Smooth muscle cell (in vitro differentiated cells): ENCODE results near the gene OMA1. TPM values are rescaled to one million over a fixed set of nuclear protein-coding genes. Genes with fewer than 3 reads are reported as not detected.
"Not testable (repeated sequence)": the region's sequence is repeated elsewhere in the genome, so short reads cannot be mapped to it uniquely, and the experiment has no call there.

Experiments used
- DNase-seq: peaks from one replicate; lab custom pipeline; 2025; ENCODE audit not compliant: unreplicated experiment; lab: John Stamatoyannopoulos, UW
- H2AFZ ChIP-seq: fragments of 200-600 bp; sonication (generic); 2 replicates; pipeline ENCODE4 v1.6.0; 2016; ENCODE audit warnings: antibody characterized with exemption, low read depth, mild to moderate bottlenecking
- H3F3A ChIP-seq: fragments of 200-600 bp; sonication (generic); 2 replicates; pipeline ENCODE4 v1.6.0; 2017; ENCODE audit warnings: antibody characterized with exemption, low read depth
- H3K27ac ChIP-seq: fragments of 200-600 bp; sonication (generic); 2 replicates; pipeline ENCODE4 v1.5.1; 2016; ENCODE audit warnings: low read depth, mild to moderate bottlenecking
- H3K27me3 ChIP-seq: fragments of 200-600 bp; sonication (generic); 2 replicates; pipeline ENCODE4 v1.6.1; 2016; ENCODE audit warnings: low read depth, mild to moderate bottlenecking
- H3K36me3 ChIP-seq: fragments of 200-600 bp; sonication (generic); 2 replicates; pipeline ENCODE4 v1.5.1; 2016; ENCODE audit warnings: low read depth
- H3K4me1 ChIP-seq: fragments of 200-600 bp; sonication (generic); 2 replicates; pipeline ENCODE4 v1.5.1; 2016; ENCODE audit warnings: low read depth
- H3K4me2 ChIP-seq: fragments of 200-600 bp; sonication (generic); 2 replicates; pipeline ENCODE4 v1.6.0; 2016; ENCODE audit warnings: mild to moderate bottlenecking
- H3K4me3 ChIP-seq: fragments of 200-600 bp; sonication (generic); 2 replicates; pipeline ENCODE4 v1.5.1; 2016; ENCODE audit warnings: mild to moderate bottlenecking
- H3K79me2 ChIP-seq: fragments of 200-600 bp; sonication (generic); 2 replicates; pipeline ENCODE4 v1.6.0; 2016; ENCODE audit warnings: low read depth, mild to moderate bottlenecking
- H3K9ac ChIP-seq: fragments of 200-600 bp; sonication (generic); 2 replicates; pipeline ENCODE4 v1.6.0; 2016; ENCODE audit warnings: low read depth
- H3K9me3 ChIP-seq: fragments of 200-600 bp; sonication (generic); replicated peaks from 2 replicates; pipeline ENCODE4 v1.5.1; 2016; ENCODE audit warnings: low read depth
- H4K20me1 ChIP-seq: fragments of 200-600 bp; sonication (generic); 2 replicates; pipeline ENCODE4 v1.6.0; 2016; ENCODE audit warnings: low read depth
- WGBS: methylation state at CpG from one replicate; pipeline ENCODE4 v1.1.7; 2016; ENCODE audit warnings: low lambda C conversion rate; 5-methylcytosine and 5-hydroxymethylcytosine counted together
- polyA plus RNA-seq: library from polyadenylated mRNA; unstranded; fragments of >200 nt; fragmentation: Nextera tagmentation; extraction: Ambion mirVana; gene quantifications from 2 replicates; pipeline ENCODE4 v1.2.1, GENCODE V29; 2016
- total RNA-seq: library from RNA; depleted of rRNA; stranded (reverse); fragments of >200 nt; gene quantifications from 2 replicates; pipeline ENCODE4 v1.2.3, GENCODE V29; 2014
- TF ChIP-seq, protein P1 (sequence below): fragments of 200-600 bp; sonication (generic); IDR thresholded peaks from 2 replicates; pipeline ENCODE4 v1.5.1; 2017; ENCODE audit warnings: borderline replicate concordance, mild to moderate bottlenecking, antibody characterized with exemption; ENCODE audit not compliant: insufficient read depth, poor library complexity, severe bottlenecking

OMA1 gene
- total and polyA plus RNA-seq, 2 experiments from 2014 or later = 4.4 to 12.5 TPM

DNA sequence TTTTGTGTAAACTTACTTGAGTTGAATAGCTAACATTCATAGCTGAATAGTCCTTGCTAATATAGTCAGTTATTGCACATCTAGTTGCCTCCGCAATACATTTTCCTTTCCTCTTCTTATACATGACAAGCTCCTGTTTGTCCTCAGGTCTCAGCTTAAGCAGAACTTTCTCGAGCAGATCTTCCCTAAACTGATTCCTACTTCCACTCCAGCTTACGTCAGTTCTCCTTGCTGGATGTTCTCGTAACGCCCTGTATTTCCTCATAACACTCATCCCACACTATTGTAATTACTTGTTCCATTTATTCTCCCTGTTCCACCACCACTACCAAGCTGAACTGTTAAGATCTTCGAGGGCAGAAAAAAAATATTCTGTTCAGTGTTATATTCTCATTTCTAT is 15.1 kb upstream of the OMA1 start:
- H3K4me3 ChIP-seq = no peak overlapping the region
- WGBS = 77% methylated on average over 6 of the region's 6 CpGs
- TF ChIP-seq, protein P1, sequence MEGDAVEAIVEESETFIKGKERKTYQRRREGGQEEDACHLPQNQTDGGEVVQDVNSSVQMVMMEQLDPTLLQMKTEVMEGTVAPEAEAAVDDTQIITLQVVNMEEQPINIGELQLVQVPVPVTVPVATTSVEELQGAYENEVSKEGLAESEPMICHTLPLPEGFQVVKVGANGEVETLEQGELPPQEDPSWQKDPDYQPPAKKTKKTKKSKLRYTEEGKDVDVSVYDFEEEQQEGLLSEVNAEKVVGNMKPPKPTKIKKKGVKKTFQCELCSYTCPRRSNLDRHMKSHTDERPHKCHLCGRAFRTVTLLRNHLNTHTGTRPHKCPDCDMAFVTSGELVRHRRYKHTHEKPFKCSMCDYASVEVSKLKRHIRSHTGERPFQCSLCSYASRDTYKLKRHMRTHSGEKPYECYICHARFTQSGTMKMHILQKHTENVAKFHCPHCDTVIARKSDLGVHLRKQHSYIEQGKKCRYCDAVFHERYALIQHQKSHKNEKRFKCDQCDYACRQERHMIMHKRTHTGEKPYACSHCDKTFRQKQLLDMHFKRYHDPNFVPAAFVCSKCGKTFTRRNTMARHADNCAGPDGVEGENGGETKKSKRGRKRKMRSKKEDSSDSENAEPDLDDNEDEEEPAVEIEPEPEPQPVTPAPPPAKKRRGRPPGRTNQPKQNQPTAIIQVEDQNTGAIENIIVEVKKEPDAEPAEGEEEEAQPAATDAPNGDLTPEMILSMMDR = no peak
- H3K9ac ChIP-seq = no peak overlapping the region
- peaks cover 2% of the 10 kb centered on the region for H3K4me1 ChIP-seq
- H2AFZ ChIP-seq = no peak overlapping the region
- no peaks in the 10 kb centered on the region for H3K79me2 ChIP-seq
- no peak overlapping the region for H3K4me2 ChIP-seq
- H4K20me1 ChIP-seq = no peaks in the 10 kb centered on the region
- DNase-seq = no peak
- no peaks in the 10 kb centered on the region for H3F3A ChIP-seq
- no peak overlapping the region for H3K27ac ChIP-seq
- no peaks in the 10 kb centered on the region for H3K27me3 ChIP-seq
- H3K9me3 ChIP-seq = no peaks in the 10 kb centered on the region
- H3K36me3 ChIP-seq = no peaks in the 10 kb centered on the region

DNA sequence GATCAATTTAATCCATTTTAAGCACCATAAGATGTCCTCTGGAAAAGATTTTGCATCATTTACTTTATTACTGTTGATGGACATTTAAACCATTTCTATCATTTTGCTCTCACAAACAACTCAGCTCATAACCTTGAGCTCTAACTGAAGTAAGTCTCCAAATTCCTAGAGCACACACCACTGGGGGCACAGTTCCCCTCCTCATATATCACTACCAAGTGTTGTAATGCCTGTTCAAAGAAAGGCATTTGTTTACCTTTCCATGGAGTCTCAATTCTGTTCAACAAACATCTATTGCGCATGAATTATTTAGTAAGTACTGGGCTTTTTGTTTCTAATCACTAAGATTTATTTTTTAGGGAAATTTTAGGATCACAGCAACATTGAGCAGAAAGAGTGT is 8.9 kb upstream of the OMA1 start:
- TF ChIP-seq, protein P1 = no peak
- H4K20me1 ChIP-seq = no peaks in the 10 kb centered on the region
- 100% methylated on average over 1 of the region's 1 CpG for WGBS
- no peaks in the 10 kb centered on the region for H3F3A ChIP-seq
- no peak overlapping the region for H3K4me3 ChIP-seq
- no peaks in the 10 kb centered on the region for H3K9me3 ChIP-seq
- H3K79me2 ChIP-seq = no peaks in the 10 kb centered on the region
- H3K4me2 ChIP-seq = no peak overlapping the region
- DNase-seq = no peak
- H3K27me3 ChIP-seq = no peaks in the 10 kb centered on the region
- no peaks in the 10 kb centered on the region for H3K4me1 ChIP-seq
- H3K9ac ChIP-seq = no peak overlapping the region
- no peaks in the 10 kb centered on the region for H3K36me3 ChIP-seq
- no peak overlapping the region for H2AFZ ChIP-seq
- no peak overlapping the region for H3K27ac ChIP-seq

DNA sequence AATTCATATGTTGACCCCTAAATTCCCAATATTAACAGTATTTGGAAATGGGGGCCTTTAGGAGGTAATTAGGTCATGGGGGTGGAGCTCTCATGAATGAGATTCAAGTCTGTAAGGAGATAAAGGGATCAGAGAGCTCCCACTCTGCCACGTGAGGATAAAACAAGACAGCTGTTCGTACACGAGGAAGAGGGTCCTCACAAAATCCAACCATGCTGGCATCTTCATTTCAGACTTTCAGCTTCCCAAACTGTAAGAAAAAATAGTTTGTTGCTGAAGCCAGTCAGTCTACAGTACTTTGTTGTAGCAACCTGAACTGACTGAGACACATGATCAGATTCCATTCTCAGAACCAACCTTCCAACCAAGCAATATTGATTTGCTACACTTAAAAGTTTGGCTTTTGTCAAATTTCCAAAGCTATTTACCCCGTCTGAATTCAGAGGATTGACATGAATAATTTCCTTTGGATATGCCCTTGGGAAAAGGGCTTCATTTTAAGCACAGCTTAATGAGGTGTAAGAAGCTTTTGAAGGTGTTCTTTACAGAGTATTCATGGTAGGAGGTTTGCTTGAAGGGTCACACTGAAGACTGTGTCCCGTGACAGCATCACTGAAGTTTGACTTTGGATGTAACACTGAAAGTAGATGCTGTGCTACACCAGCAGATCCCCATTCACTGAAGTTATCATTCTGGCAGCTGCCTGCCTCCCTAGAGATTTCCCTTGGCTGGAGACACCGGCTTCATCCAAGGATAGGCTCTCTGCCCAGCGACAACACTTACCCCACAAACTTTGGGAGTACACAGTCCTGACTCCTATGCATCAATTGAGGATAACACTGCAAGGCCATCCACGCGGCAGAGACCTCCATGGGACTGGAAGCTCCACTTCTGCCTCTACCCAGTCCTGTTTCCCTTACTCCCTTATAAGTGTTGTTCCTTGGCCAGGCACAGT is 4.9 kb upstream of the OMA1 start:
- no peak for DNase-seq
- no peak overlapping the region for H3K27ac ChIP-seq
- H3K79me2 ChIP-seq = no peaks in the 10 kb centered on the region
- WGBS = 61% methylated on average over 9 of the region's 9 CpGs
- no peak overlapping the region for H2AFZ ChIP-seq
- H3K27me3 ChIP-seq = no peaks in the 10 kb centered on the region
- TF ChIP-seq, protein P1 = no peak
- H3K4me1 ChIP-seq = peaks cover 4% of the 10 kb centered on the region
- no peaks in the 10 kb centered on the region for H3K9me3 ChIP-seq
- H3F3A ChIP-seq = no peaks in the 10 kb centered on the region
- no peak overlapping the region for H3K9ac ChIP-seq
- H4K20me1 ChIP-seq = no peaks in the 10 kb centered on the region
- no peaks in the 10 kb centered on the region for H3K36me3 ChIP-seq
- no peak overlapping the region for H3K4me2 ChIP-seq
- no peak overlapping the region for H3K4me3 ChIP-seq

DNA sequence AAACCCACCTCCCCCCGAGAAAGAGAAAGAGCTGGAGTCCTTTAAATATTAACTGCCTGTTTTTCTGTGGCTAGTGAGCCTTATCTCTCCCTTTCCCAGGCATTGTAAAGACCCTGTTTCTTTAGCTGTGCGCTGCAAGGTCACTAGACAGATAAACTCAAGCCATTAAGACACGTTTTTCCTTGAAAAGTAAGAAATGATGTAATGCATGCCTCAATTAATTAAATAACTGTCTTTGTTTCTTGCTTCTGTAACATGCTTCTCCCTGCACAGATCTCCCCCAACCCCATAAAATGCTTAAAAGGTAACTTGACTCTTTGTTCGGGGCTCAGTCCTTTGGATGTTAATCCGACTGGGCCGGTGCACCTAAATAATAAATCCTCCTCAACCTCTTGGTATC is 2.8 kb upstream of the OMA1 start:
- WGBS = 37% methylated on average over 6 of the region's 6 CpGs
- not testable (repeated sequence) for H3K4me2 ChIP-seq

More for the DNA sequence above, 2.8 kb upstream of the OMA1 start:
- not testable (repeated sequence) for H3K4me3 ChIP-seq, H3F3A ChIP-seq, H3K27ac ChIP-seq, H3K36me3 ChIP-seq, H3K79me2 ChIP-seq, H4K20me1 ChIP-seq, H3K9ac ChIP-seq, DNase-seq, H3K9me3 ChIP-seq, H2AFZ ChIP-seq, H3K27me3 ChIP-seq
- H3K4me1 ChIP-seq = peaks cover 11% of the 10 kb centered on the region
